Lung (tissue), 12 donors: Measurements from ENCODE around the gene ZBTB32. TPM values are rescaled to one million over a fixed set of nuclear protein-coding genes. Genes with fewer than 3 reads are reported as not detected.

ENCODE experiments used
- ATAC-seq: fragments of 200-7000 bp; cut with Tn5 transposase; one replicate; pipeline ENCODE4 v1.9.1; 2020; ENCODE audit warnings: moderate number of reproducible peaks; ENCODE audit not compliant: insufficient read depth, low FRiP score
- DNase-seq, 3 donors: peaks; one replicate each; pipeline ENCODE4 v3.0.0-alpha.2; 2013 to 2017
- H3K27ac ChIP-seq, 2 donors: one replicate each; pipeline ENCODE4 v1.5.1; 2013; ENCODE audit warnings: mild to moderate bottlenecking in 2 of 2, moderate library complexity in 2 of 2, control low read depth in 1 of 2, inconsistent platforms in 1 of 2, low read depth in 1 of 2, low read length in 1 of 2
- H3K27me3 ChIP-seq, 3 donors: one replicate each; pipeline ENCODE4 v1.5.1; 2013; ENCODE audit warnings: low read length in 2 of 3; ENCODE audit not compliant: control insufficient read depth in 3 of 3, insufficient read depth in 3 of 3
- H3K36me3 ChIP-seq, 4 donors: one replicate each; pipeline ENCODE4 v1.5.1; 2013; ENCODE audit warnings: low read length in 4 of 4, mild to moderate bottlenecking in 1 of 4, moderate library complexity in 1 of 4; ENCODE audit not compliant: control insufficient read depth in 4 of 4, insufficient read depth in 4 of 4
- H3K4me1 ChIP-seq, 5 donors: one replicate each; pipeline ENCODE4 v1.5.1; 2013; ENCODE audit warnings: low read length in 5 of 5, mild to moderate bottlenecking in 2 of 5, moderate library complexity in 1 of 5; ENCODE audit not compliant: control insufficient read depth in 5 of 5, insufficient read depth in 5 of 5
- H3K4me3 ChIP-seq: one replicate; pipeline ENCODE4 v1.5.1; 2013; ENCODE audit warnings: mild to moderate bottlenecking, control low read depth, moderate library complexity
- H3K9ac ChIP-seq, 2 donors: one replicate each; pipeline ENCODE4 v1.5.1; 2013; ENCODE audit warnings: low read length in 2 of 2, control low read depth in 1 of 2; ENCODE audit not compliant: insufficient read depth in 1 of 2
- H3K9me3 ChIP-seq, 4 donors: one replicate each; pipeline ENCODE4 v1.5.1; 2013; ENCODE audit warnings: low read length in 3 of 4, mild to moderate bottlenecking in 1 of 4, moderate library complexity in 1 of 4; ENCODE audit not compliant: control insufficient read depth in 4 of 4, insufficient read depth in 3 of 4
- CTCF ChIP-seq: IDR thresholded peaks from 2 replicates; pipeline ENCODE4 v1.5.1; 2012; ENCODE audit warnings: mild to moderate bottlenecking; ENCODE audit errors: control extremely low read depth, extremely low read depth
- WGBS, 2 donors: extraction: QIAGEN DNeasy Blood & Tissue Kit; methylation state at CpG; one replicate each; pipeline ENCODE4 v1.1.7; 2013; 5-methylcytosine and 5-hydroxymethylcytosine counted together
- polyA plus RNA-seq, 2 donors: library from polyadenylated mRNA; stranded (reverse); fragments of 200-250 nt; gene quantifications; one replicate each; pipeline ENCODE4 v1.2.1, GENCODE V29; 2013
- total RNA-seq, 2 donors: library from RNA; depleted of rRNA in 1 of 2; stranded (reverse); fragments of >200 nt in 1 of 2; gene quantifications; one replicate each; pipeline ENCODE4 v1.2.1, GENCODE V29; 2014 to 2021
- donor health status: control.
- donor health status: control.
- donor health status: Bipolar disorder and iron deficiency.
- donor health status: healthy.
- donor health status: DM: yes; HTN: yes; CAD: no.

Gene ZBTB32
- total and polyA plus RNA-seq, 4 donors = 0.22 to 0.63 (median 0.39) TPM

GRCh38 chr19:35724560-35724959, 20.2 kb downstream of the ZBTB32 start:
- Histone ChIP-seq H3K4me3 (no peak overlapping the region), H3K27ac (no peak overlapping the region), H3K36me3 (peaks cover 12 to 88% (median 45%) of the 10 kb centered on the region in 4 donors), H3K9ac (no peak overlapping the region), H3K4me1 (peaks cover 0 to 2% (median 0%) of the 10 kb centered on the region in 5 donors), H3K27me3 (no peaks in the 10 kb centered on the region), H3K9me3 (no peaks in the 10 kb centered on the region)
- WGBS, 2 donors = 96 to 97% methylated on average over 12 of the region's 12 CpGs
- no peak for TF ChIP-seq CTCF
- ATAC-seq = no peak
- DNase-seq = no peak

GRCh38 chr19:35725216-35725861, 21.0 kb downstream of the ZBTB32 start:
- no peak for DNase-seq
- H3K9ac ChIP-seq = no peak overlapping the region
- WGBS, 2 donors = 94 to 97% methylated on average over 23 of the region's 23 CpGs
- no peaks in the 10 kb centered on the region for H3K9me3 ChIP-seq
- TF ChIP-seq CTCF = no peak
- H3K4me3 ChIP-seq = no peak overlapping the region
- H3K4me1 ChIP-seq = peaks cover 0 to 2% (median 0%) of the 10 kb centered on the region in 5 donors
- no peak for ATAC-seq
- H3K36me3 ChIP-seq = peaks cover 15 to 90% (median 46%) of the 10 kb centered on the region in 4 donors
- H3K27ac ChIP-seq = no peak overlapping the region
- H3K27me3 ChIP-seq = no peaks in the 10 kb centered on the region

- Histone ChIP-seq H3K27me3 (no peaks in the 10 kb centered on the region), H3K36me3 (peaks cover 15 to 96% (median 50%) of the 10 kb centered on the region in 4 donors), H3K27ac (no peak overlapping the region), H3K9ac (no peak overlapping the region), H3K4me1 (no peaks in the 10 kb centered on the region), H3K9me3 (no peaks in the 10 kb centered on the region), H3K4me3 (no peak overlapping the region)
- ATAC-seq (no peak), DNase-seq (no peak)
- 96 to 98% methylated on average over 25 of the region's 25 CpGs for WGBS, 2 donors
- TF ChIP-seq CTCF = no peak
Measured at GRCh38 chr19:35727053-35727955, 22.9 kb downstream of the ZBTB32 start.
